ENCODE data around the gene KANSL1L.

DNA sequence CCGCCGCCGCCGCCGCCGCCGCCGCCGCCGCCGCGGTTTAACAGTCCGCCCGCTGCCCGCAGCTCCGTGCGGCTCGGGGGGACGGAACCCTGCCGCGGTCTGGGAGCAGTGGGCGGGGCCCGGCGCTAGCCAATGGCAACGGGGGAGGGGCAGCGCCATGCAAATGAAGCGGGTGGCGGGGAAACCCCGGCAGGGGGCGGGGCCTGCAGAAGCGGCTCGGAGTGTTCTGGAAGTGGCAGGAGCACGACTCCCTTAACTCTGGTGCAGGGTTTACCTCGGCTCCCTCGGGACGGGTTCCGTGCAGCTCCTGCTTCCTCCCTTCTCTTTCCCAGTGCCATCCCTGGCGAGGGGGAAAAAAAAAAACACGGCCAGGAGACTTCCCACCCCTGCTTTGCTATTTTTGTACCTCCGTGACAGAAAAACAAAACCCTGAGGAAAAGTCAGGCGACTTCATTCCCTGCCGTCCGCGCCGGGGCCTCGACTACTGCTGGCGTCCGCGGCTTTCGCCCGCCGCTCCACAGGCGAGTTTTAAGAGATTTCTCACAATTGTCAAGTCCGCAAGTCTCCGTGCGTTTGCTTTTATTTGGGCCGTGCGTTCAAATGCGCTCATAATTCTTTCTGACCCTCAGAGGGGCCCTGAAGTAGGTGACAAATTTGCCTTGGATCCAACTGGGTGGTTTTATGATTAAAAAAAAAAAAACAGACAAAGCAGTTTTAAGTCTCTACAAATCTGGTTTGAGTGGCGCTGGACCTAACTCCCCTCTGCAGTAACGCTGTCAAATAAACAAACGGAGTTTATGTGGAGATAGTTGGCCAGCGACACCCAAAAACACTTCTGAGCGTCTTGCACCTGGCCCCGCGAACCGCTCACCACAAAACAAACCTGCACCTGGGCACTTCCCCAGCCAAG, at the start of gene KANSL1L:
- no peak for TF ChIP-seq EZH2phosphoT487 (IDR thresholded peaks at IDR 0.05; ENCODE audit: insufficient read depth, low read depth)
- no peak for TF ChIP-seq EZH2 (IDR thresholded peaks at IDR 0.05; ENCODE audit: insufficient read depth, poor library complexity, severe bottlenecking)

Data from GM23248 (cell line).